Stimulated activated CD4-positive, alpha-beta T cell treated with anti-CD3 and anti-CD28 coated beads, Interleukin-1b, Interleukin-23, amount 100 ng/mL, for 1 hour (primary cell): Measurements from ENCODE around the gene TSHZ2.
A peak's percentile ranks its signal among the peaks of the same experiment; 100 is the strongest.
"Not testable (repeated sequence)": the region's sequence is repeated elsewhere in the genome, so short reads cannot be mapped to it uniquely, and the experiment has no call there.

Experiments used
- DNase-seq, 2 donors: peaks; one replicate each; pipeline ENCODE4 v3.0.0-alpha.2; 2020; ENCODE audit warnings: low read depth in 2 of 2

TSHZ2 gene

DNA sequence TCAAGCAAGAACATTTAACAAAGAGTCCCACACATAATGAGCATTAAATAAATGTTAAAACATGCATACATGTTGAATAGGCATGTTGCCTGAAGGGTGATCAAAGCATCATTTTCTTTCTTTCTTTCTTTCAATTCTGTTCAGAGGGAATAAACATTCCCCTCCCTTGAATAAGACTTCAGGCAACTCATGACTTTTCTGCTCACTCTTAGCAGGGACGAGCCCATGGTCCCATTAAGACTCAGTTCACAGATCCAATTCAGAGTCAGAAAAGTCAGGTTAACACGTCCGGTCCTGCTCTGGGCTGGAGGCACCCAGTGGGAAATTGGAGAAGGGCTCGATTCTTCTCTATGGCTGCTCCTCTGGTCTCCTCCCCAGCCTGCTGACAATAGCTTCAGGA, 439.7 kb downstream of the TSHZ2 start:
- DNase-seq = no peak

DNA sequence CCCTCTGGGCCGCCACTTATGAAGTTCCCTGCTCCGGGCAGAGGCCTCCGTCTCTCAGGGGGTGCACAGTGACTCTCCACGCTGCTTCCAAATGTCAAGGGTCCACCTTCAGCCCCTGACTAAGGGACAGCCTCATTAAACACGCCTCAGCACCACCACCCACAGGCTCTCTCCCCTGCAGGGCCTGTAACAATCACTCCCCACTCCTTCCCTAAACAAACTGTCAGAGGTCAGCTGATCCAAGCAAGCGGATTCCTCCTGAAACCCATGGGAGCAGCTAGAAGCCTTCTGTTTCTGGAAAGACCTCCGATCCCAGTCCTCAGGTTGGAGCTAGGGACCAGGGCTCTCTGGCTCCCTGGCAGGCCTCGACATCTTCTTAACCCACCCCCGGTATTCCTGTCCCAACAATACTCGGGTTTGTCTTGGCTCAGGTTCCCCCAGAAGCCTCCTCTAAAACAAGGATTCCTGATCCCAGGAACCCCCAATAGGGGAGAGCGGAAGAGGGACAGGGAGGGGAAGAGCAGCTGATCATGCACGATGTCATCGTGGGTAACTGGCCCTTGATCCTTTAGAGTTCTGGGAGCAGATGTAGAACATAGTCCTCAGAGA, 440.5 kb downstream of the TSHZ2 start:
- DNase-seq = no peak

DNA sequence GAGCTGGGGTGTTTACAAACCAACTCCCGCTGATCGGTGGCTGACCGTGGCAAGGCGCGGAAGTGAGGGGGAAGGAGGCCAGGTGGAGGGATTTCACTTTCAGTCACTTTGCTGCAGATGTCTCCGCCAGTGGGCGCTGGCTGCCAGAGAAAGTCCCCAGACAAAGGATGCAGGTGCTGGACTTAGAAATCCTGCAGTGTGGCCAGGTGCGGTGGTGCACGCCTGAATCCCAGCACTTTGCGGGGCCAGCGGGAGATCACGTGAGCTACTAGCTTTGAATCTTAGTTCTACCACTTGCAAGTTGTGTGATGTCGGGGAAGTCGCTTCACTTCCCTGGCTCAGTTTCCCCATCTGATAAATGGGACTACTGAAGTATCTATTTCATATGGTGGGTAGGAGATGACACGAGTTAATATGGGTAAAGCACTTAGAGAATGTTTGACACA, 441.1 kb downstream of the TSHZ2 start:
- DNase-seq = peak in 1 of 2 donors; percentile 3

DNA sequence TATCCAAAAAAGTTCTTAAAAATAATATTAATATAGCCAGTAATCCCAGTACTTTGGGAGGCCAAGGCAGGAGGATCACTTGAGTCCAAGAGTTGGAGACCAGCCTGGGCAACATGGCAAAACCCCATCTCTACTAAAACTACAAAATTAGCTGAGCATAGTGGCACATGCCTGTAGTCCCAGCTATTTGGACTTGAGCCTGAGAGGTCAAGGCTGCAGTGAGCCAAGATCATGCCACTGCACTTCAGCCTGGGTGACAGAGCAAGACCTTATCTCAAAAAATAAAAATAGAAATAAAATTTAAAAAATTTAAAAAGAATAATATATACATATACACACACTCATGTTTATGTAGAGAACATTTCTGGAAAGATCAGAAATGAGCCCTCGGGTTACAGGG, 441.7 kb downstream of the TSHZ2 start:
- DNase-seq = not testable (repeated sequence)

DNA sequence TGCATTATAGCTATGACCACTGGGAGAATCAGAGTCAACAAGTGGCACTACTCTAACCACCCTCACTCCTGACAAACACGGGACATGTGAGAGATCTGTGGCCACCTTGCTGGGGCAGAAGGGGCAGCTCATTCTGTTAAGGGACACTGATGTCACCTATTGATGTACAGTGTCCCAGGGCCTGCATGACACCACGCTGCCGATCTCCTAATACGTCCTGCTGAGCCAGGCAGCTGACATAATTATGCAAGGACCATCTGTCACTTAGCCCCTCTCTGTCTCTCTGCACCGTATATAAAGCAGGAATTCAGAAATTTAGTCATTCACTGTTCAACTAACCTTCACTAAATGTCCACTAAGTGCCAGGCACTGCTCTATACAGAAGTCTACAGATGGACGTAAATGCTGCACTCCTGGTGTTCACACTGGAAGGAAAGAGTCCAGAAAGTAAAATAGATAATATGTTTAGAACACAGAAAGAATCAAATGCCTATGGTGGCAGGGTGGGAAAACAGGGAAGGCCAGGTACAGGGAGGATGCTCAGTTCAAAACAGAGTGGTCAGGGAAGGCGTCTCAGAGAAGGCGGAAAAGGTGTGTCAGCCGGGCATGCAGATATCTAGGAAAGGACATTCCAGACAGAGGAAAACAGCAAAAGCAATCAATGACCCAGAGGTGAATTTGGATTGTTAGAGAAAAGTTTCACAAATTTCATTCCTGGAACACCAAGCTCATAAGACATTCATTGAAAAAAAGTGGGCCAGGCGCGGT, 447.7 kb downstream of the TSHZ2 start:
- no peak for DNase-seq

DNA sequence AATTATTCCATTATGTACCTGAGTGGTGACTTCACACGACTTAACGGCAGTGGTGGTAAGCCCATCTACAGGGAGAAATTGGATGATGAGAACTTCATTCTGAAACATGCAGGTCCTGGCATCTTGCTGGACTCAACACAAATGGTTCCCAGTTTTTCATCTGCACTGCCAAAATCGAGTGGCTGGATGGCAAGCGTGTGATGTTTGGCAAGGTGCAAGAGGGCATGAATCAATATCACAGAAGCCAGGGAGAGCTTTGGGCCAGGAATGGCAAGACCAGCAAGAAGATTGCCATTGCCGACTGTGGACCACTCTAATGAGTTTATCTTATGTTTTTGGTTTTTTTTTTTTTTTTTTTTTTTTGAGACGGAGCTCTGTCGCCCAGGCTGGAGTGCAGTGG, 449.2 kb downstream of the TSHZ2 start:
- no peak for DNase-seq

DNA sequence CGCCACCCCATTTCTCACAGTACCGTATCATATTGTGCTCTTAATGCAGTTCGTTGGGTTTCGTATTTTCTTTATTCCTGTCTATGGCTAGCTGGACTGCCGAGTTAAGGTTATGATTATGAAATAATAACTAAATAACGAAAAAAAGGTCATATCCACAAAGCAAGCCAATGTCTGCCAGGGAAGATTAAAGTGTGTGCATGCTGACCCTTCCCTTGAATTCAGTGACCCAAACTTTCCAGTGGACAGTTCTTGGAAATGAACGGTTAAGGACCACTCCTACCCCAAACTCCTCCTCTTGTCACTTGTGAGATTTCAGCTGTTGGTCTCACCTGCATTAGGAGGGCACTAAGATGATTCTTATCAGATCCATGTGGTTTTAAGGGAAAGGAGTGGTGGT, 449.9 kb downstream of the TSHZ2 start:
- no peak for DNase-seq

DNA sequence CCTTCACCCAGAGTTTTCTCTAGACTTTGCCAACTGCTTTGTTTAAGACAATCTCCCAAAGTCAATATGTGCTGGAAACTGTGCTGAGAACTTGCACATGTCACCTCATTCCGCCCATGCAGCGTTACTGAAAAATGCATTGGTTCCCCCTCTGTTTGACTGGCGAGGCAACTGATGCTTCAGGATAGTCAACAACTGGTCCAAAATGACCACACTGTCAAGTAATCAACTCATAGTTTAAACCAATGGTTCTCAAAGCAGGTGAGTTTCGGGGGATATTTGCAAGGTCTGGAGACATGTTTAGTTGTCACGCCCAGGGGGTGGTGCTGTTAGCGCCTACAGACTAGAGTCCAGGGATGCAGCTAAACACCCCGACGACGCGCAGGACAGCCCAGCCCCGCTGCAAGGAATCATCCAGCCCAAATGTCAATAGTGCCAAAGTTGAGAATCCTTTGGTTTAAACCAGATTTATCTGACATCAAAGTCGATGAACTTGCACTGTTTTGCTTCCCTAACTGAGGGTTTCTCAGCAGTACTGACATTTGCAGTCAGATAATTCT, 451.5 kb downstream of the TSHZ2 start:
- DNase-seq = no peak

DNA sequence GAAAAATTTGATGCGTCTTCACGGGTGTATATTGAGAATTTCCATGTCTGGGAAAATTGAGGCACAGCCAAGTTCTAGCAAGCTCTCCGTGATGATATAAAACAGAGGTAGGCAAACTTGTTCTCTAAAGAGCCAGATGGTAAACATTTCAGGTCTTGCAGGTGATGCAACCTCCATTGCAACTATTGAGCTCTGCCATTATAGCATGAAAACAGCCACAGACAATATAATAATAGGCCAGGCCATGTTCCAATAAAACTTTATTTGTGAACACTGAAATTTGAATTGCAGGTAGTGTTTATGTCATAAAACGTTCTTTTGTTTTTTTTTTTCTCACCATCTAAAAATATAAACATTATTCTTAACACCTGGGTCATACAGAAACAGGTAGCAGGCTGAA, 453.3 kb downstream of the TSHZ2 start:
- DNase-seq = no peak

DNA sequence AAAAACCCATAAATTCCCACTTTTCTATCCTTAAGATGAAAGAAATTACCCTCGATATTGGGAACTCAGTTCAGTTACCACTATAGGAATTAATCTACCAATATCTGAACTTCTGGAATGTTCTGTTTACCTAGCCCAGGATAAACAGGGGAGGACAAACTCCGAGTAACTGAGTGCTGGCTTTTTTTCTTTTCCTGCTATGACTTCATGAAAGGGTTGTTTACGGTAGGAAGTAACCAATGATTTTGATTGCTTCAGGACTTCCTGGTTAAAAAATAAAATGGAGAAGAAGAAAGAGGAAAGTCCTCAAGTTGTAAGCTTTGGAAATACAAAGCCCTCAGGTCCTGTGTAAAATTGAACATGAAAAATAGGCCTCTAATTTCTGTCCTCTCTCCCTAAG, 453.8 kb downstream of the TSHZ2 start:
- no peak for DNase-seq

DNA sequence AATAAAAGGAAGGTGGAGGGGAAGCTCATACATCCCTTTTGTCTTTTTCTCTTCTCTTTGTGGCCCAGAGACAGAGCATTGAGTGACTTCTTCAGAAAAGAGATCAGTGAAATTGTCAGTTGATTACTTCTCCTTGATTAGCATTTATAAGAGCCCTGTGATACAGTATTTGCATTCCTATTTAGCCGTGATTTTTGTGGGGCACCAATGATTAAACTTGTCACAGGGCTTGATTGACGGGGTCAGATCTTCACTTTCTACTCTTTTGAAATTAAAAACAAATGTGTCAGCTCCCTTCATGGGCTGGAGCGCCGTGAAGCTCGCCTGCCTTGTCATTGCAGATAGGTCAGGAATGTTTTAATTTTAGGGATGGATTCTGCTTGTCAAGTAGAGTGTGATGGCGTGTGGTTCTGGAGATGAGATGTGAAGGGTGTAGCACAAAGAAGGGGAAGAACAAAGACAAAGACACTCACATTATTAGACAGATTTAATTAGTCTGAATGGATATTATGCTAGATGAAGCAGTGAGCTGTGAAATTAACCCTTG, 454.7 kb downstream of the TSHZ2 start:
- no peak for DNase-seq

DNA sequence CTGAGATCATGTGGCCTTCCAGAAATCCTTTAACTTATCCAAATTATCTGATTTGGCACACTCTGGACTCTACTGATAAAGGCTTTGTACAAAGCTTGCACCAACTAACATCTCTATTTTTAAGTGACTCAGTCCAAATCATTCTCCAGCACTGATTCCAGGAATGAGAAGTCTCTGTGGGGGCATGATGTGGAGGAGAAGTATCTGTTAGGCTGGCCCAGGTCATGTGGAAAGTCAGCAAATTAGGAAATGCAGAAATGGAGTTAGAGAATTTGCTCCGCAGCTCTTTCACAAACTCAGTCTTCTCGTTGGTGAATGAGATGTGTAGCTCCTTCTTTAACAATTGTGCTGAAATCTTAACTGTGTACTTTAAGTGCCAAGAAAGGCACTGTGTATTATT, 455.8 kb downstream of the TSHZ2 start:
- no peak for DNase-seq

DNA sequence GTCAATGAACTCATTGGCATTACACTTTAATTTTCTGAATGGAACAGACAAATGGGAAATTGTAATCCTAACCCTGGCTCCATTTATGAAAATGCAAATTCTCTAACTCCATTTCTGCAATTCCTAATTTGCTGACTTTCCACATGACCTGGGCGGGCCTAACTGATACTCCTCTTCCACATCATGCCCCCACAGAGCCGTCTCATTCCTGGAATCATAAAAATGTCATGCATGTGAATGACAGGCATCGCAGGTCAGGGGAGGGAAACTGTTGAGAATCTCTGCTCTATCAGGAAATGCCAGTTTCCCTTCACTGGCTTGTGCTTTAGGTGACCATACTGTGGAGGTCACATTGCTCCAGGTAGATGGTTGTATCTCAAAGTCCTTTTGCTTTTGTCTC, 456.4 kb downstream of the TSHZ2 start:
- DNase-seq = no peak

DNA sequence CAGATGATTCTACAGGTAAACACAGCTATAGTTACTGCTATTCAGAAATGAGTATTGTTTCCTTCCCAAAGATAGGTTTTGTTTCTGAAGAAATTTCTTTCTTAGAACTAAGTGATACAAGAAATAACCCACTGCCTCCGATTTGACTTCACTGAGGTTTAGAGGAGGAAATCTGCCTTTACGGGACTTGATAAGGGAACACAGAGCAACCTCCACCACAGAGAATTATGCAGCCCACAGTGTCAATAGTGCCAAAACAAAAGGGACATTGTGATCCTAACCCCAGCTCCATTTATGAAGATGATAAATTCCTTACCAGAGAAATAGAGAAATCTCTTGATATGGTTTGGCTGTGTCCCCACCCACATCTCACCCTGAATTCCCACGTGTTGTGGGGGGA, 456.8 kb downstream of the TSHZ2 start:
- no peak for DNase-seq

DNA sequence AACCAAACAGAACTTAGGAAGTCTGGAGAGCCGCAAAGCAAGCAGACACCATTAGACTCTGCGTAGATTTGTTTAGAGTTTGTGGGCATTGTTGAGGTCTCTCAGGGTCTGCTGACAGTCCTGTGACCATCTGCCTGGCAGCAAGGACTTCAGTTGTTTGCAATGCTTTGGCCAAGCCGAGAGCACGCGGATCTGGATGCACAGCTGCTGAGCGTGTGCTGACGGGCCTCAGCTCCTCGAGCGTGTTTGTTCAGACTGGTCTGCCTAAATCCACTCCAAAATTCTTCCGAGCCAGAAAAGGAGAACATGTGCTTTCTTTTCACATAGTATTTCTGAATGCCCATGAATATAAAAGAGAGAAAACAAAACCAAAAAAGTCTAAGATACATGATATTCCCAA, 462.5 kb downstream of the TSHZ2 start:
- DNase-seq = no peak

DNA sequence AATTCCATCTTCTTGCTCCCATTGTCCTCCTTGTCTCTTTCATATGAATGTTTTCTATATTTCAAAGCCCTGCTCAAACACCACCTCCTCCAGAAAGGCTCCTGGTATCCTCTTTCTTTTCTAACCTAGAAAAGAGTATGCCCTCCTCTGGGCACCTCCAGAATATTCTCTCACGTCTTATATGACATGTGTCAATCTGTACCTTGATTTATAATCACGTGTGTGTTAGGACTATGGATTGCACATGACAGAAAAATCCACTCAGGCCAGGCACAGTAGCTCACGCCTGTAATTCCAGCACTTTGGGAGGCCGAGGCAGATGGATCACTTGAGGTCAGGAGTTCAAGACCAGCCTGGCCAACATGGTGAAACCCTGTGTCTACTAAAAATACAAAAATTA, 464.8 kb downstream of the TSHZ2 start:
- DNase-seq = not testable (repeated sequence)

DNA sequence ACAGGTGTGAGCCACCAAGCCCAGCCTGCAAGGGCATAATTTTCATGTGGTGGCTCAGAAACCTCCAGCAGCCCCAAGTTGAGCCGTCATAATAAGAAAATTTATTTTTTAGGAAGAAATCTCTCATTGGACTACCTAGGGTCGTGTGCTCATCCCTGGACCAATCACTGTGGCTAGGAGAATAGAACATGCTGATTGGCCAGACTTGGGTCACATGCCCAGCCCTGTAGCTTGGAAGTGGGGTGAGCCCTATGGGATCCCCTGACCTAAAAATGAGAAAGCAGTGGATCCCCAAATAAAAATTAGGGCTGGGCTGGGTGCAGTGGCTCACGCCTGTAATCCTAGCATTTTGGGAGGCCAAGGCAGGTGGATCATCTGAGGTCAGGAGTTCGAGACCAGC, 466.2 kb downstream of the TSHZ2 start:
- no peak for DNase-seq

DNA sequence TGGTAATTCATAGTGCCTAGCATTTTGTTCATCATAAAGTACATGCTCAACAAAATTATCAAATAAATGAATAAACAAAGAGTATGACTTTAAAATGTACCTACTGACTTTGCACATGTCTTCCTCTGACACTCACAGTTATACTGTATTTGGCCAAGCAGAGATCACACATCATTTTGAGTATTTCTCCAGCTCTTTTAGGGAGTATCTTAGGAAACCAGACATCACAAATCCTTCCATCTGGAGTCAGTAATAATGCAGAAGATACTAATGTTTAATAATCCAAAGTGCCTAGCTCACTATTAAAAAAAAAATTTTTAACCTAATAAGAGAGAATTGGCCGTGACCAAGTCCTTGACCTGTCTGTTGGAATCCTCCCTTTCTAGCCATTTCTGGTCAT, 466.9 kb downstream of the TSHZ2 start:
- no peak for DNase-seq

DNA sequence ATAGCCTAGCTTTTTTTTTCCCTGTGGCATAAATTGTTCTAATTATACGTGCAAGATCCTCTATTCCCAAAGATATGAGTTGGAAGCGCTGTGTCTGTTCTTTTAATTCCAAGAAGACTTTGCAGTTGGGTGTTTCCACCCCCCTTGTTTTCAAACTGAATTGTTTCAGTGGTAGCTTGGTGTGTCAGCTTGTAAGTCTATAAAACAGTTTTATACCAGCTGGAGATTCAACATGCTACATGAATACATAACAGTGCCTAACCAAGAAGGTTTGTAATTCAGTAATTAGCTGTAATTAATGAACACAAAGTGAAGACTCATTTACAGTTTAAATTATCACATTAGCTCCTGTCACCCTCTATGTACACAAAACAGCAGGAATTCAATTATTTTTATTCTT, 467.5 kb downstream of the TSHZ2 start:
- no peak for DNase-seq

DNA sequence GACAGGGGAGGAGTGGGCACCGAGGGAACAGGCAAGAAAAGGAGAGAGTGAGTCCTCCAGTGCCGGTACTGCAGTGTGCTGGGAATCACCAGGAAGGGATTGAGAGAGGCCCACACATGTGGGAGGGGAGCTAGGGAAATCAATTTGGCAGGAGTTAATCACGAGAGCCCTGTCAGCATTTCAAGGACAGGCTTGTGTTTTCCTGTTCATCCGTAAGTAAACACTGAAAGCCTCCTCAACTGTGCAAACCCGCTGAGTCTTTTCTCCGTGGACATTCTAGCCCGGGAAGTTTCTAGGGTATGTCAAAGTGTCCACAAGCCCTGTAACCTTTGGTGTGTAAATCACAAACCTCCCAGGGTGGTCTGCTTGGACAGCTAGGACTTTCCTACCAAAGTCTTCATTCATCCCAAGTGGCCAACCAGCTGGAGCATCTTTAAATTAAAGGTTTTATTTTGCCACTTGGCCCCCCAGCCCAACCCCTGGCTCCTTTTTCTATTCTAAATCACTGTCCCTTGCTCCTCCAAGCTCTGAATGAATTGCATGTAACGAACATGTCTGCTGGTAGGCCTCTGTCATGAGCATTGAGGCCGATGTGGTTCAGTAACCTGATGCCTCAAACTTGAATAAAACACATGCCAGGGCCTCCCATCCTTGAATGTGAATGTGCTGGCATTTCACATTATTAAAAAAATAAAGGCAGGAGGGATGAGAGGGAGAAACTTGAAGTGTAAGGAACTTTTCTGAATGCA, 472.4 kb downstream of the TSHZ2 start:
- no peak for DNase-seq

DNA sequence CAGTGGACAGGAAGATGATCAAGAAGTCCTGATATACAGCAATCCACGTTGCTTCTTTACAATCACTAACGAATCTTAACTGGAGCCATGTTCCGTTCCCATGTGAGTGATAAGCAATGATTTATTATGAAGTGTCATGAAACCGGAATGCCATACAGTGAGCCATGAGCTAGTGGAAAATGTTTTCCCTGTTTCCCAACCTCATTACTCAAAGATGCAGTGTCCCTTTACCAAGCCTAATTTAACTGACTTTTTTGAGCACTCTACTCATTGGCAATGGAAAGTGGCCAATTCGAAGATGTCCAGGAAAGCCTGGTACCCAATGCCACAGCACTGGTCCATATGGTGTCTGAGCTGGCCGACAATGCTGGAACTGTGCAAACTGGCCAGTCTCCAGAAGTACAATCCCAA, 473.2 kb downstream of the TSHZ2 start:
- no peak for DNase-seq

DNA sequence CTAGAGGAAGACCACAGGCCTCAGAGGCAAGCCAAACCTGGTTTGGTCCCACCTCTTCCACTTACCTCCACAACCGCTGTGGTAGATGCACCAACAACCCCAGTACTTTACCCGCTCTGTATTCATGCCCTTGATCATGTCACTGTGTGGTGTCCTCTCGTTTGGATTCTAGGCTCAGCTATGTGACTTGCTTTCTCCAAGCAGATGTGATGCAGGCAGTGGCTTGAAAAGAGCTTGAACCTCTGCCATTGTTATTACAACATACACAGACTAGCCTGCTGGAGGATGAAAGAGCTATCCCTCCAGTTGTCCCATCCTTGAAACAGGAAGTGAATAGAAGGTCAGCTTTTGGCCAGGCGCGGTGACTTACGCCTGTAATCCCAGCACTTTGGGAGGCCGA, 473.8 kb downstream of the TSHZ2 start:
- DNase-seq = no peak
